NCI-H146 treated with DMSO at 0.1 percent for 48 hours (cell line): Measurements from ENCODE around the gene LYSET.
A peak's percentile ranks its signal among the peaks of the same experiment; 100 is the strongest.
"Not testable (repeated sequence)": the region's sequence is repeated elsewhere in the genome, so short reads cannot be mapped to it uniquely, and the experiment has no call there.

ENCODE experiments used
- DNase-seq: peaks from one replicate; lab custom pipeline; 2025; ENCODE audit not compliant: unreplicated experiment; lab: John Stamatoyannopoulos, UW

LYSET gene

DNA sequence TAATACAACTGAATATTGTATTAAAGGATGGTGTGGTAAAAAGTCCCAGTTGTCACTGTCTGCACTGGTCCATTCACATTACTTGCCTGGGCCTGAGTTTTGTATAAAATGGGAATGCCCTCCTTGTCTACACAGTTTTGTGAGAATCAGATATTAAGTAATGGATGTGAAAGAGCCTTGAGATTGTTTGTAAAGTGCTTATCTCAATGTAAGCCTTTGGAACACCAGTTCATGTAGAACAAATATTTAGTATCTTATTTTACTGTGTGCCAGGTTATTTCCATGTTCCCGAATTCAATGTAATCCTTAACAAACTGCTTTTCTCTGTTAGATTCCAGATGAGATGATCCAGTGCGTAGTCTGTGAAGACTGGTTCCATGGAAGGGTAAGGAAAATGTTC, 29.5 kb downstream of the LYSET start:
- DNase-seq = no peak

- DNase-seq = peak; percentile 11
Measured at GRCh38 chr14:93219103-93219726, 34.1 kb downstream of the LYSET start.

DNA sequence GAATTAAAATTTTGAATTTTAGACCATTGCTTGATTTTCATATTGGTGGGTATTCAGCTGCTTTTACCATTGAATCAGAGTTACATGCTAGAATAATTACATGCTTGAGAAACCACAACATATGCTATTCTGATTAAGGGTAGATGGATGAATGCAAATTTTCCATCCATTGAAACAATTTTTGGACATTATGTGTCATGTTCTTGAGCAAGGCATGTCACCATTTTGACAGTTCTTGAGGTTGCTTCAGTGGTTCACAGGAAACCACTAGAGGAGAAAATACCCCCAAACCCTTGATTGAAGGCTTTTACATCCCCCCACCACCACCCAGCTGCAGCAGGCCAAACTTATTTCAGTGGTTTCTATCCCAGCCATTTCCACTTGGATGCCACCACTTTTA, 35.4 kb downstream of the LYSET start:
- DNase-seq = no peak

GRCh38 chr14:93223565-93223964, 38.4 kb downstream of the LYSET start:
- DNase-seq = no peak

- DNase-seq = no peak
Measured at GRCh38 chr14:93228550-93228949, 43.4 kb downstream of the LYSET start.

DNA sequence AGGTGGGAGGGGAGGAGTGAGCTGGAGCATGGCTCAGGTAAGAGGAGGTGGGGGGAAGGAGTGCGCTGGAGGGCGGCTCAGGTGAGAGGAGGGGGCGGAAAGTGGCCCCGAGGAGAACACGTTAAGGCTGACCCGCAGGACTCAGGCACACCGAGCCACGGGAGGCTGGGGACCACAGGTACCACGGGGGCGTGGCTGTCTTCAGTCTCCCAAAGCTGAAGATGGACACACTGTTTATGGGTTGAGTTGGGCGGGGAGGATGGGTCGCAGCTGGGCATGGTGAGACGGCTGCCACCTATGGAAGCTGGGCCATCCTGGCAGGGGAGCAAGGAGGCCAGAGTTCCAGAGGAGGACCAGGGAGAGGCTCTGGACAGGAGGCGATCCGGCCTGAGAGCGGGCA, 45.4 kb downstream of the LYSET start:
- no peak for DNase-seq

- peak; percentile 25 for DNase-seq
Measured at GRCh38 chr14:93231129-93231979, 46.2 kb downstream of the LYSET start.

DNA sequence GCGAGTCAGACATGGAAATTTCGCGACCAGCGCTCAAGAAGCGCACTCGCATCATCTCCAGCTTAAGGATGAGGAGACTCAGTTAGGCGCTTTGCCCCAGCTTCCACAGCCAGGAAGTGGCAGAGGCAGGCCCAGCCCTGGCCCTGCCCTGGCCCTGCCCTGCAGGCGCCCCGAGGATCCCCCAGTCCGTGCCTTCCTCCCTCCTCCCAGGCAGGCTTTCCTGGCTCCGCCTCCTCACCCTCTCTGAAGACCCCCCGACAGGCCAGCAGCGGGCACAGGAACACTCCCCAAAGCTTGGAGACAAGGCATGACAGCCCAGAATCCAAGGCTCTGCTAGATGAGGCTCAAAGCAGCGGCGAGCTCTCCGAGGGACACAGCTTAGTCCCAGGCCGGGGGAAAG, 47.0 kb downstream of the LYSET start:
- no peak for DNase-seq

GRCh38 chr14:93233078-93233477, 48.0 kb downstream of the LYSET start:
- DNase-seq = not testable (repeated sequence)

- no peak for DNase-seq
Measured at GRCh38 chr14:93234798-93235197, 49.7 kb downstream of the LYSET start.
